Fibroblast of villous mesenchyme (primary cell): ENCODE data around the gene PDE1C. TPM values are rescaled to one million over a fixed set of nuclear protein-coding genes. Genes with fewer than 3 reads are reported as not detected.

Experiments used
- DNase-seq: peaks from one replicate; pipeline ENCODE4 v3.0.0-alpha.2; 2010; ENCODE audit warnings: low read depth
- H3K4me3 ChIP-seq: 2 replicates; pipeline ENCODE4 v1.5.1; 2011; ENCODE audit warnings: low read depth, mild to moderate bottlenecking, low read length
- total RNA-seq: library from RNA; depleted of rRNA; stranded (reverse); fragments of >200 nt; gene quantifications from 2 replicates; pipeline ENCODE4 v1.2.3, GENCODE V29; 2012
- TF ChIP-seq, protein P1 (sequence below): IDR thresholded peaks from 2 replicates; pipeline ENCODE4 v1.5.1; 2012; ENCODE audit warnings: low read depth, mild to moderate bottlenecking, low read length; ENCODE audit not compliant: insufficient read depth

Gene PDE1C
- total RNA-seq, 1 donor, result 4.7 TPM

DNA sequence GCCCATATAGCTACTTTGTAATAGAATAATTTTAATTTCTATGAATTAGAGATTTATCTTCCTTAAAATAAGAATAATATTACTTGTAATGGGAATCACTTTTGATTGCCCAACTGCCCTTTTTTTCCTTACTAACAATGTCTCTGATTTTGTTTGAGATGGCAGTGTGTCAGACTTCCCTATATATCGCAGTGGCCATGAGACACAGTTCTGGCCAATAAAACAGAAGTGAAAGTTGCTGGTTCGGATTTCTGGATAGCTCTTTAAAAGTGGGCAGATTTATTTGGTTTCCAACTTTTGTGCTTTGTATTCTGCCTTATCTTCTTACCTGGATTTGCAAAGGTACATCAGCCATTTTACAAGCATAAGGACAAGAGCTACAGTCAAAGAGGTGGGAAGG is 213.0 kb downstream of the PDE1C start:
- no peak overlapping the region for H3K4me3 ChIP-seq

DNA sequence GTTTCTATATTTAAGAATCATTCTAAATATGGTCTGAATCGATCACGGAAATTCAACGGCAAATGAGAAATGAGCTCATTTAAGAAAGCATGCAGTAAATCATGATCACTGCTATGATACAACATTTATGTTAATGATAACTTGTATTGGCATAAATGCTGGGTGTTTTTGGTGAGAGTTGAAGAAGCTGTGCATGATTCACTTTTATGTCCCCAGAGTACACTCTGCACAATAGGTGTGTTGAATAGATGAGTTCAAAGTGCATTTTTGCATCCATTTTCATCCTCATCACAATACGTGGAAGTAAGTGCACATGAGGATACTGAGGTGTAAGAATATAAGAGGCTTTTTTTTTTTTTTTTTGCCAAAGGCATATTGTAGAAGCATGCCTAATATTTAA is 213.9 kb downstream of the PDE1C start:
- no peak overlapping the region for H3K4me3 ChIP-seq
- no peak for DNase-seq
- TF ChIP-seq, protein P1, sequence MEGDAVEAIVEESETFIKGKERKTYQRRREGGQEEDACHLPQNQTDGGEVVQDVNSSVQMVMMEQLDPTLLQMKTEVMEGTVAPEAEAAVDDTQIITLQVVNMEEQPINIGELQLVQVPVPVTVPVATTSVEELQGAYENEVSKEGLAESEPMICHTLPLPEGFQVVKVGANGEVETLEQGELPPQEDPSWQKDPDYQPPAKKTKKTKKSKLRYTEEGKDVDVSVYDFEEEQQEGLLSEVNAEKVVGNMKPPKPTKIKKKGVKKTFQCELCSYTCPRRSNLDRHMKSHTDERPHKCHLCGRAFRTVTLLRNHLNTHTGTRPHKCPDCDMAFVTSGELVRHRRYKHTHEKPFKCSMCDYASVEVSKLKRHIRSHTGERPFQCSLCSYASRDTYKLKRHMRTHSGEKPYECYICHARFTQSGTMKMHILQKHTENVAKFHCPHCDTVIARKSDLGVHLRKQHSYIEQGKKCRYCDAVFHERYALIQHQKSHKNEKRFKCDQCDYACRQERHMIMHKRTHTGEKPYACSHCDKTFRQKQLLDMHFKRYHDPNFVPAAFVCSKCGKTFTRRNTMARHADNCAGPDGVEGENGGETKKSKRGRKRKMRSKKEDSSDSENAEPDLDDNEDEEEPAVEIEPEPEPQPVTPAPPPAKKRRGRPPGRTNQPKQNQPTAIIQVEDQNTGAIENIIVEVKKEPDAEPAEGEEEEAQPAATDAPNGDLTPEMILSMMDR, result no peak

More for the DNA sequence above, 213.0 kb downstream of the PDE1C start:
- DNase-seq, result no peak
- TF ChIP-seq, protein P1, result no peak

DNA sequence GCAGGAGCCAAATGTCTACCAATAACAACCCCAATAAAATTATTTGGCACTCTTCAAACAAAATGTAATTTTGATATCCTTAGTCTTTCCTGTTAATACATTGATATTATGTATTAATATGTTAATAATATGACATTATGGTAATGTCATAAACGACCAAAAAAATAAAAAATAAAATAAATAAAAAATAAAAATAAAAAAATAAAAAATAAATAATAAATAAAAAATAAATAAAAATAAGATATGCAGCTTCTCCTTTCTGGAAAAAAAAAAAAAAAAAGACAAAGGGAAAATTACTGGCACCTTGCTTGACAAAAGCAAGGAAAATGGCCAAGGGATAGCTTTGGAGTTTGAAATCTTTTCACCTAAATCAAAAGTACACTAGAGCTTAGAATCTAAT is 214.7 kb downstream of the PDE1C start:
- H3K4me3 ChIP-seq, result no peak overlapping the region
- TF ChIP-seq, protein P1, result no peak
- DNase-seq, result no peak

DNA sequence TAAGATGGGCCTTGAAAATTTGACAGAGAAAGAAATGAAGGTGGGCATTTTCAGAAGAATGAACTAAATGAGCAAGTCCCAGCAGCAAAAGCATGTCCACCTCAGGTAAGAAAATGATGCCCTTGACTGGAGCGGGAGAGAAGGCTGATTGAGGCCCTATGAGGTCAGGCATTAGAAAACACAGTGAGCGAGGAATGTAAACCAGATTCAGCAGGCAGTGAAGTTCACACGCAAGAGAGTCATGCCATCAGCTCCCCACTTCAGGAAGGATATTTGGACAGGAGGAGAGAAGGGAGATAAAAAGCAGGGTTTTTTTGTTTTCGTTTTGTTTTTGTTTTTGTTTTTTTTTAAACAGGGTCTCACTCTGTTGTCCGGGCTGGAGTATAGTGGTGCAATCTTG is 216.8 kb downstream of the PDE1C start:
- DNase-seq, result no peak
- TF ChIP-seq, protein P1, result no peak
- no peak overlapping the region for H3K4me3 ChIP-seq

DNA sequence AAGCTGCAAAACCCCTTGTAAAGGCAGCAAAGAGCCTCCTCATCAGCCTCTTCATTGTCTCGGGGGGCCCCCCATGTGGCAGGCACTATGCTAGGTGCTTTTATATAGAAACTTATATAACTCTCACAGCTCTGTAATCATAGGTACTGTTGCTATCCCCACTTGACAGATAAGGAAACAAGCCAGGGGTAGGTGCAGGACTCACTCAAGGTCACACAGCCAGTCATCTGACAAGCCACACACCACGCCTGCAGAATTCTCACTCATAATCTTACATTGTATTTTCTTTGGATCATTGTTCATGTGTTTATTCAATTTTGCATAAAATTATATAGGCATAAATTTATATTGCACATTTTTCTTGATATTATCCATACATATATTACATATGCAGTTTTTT is 217.7 kb downstream of the PDE1C start:
- TF ChIP-seq, protein P1, result no peak
- DNase-seq, result no peak

DNA sequence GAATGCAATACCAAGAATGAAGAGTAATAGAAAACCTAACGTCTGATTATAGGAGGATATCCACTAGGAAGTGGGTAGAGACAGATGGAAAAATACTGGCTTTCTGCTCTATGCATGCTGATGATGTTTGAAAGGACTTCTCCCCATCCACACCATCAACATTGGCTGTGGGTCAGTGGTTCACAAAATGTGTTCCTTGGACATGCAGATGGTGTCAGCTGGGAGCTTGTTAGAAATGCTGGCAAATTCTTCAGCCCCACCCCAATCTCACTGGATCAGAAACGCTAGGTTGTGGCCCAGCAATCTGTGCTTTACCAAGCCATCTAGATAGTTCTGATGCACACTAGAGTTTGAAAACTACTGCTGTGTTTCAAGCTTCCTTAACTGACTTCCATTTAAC is 219.1 kb downstream of the PDE1C start:
- no peak overlapping the region for H3K4me3 ChIP-seq
- DNase-seq, result no peak
- TF ChIP-seq, protein P1, result no peak

More for the DNA sequence above, 217.7 kb downstream of the PDE1C start:
- no peak overlapping the region for H3K4me3 ChIP-seq

DNA sequence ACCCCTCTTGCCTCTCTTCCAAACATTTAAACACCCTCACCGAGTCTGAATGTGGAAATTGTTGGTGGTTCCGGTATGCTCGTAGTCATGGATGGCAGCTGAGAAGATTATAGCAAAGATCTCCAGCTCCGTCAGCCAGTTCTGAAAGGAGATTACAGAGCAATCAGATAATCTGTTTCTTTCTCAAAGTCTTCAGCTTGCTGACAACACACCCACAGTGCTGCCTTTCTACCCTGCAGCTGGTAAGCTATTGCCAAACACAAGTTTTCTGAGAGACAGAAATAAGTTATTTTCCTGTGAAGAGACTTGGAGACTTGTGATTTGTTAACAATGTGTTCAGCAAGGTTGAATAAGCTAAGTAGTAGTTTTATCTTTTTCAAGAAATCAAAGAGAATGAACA is 219.6 kb downstream of the PDE1C start:
- peak; percentile 6 for DNase-seq
- TF ChIP-seq, protein P1, result no peak
- no peak overlapping the region for H3K4me3 ChIP-seq
